PFSK-1 (cell line): ENCODE measurements around the gene FRZB.

Source experiments
- POLR2AphosphoS5 ChIP-seq: IDR thresholded peaks from 2 replicates; pipeline ENCODE4 v1.6.1; 2012; ENCODE audit warnings: low read depth, mild to moderate bottlenecking, control low read depth, low read length, moderate library complexity
- SIN3A ChIP-seq: IDR thresholded peaks from 2 replicates; pipeline ENCODE4 v1.6.1; 2012; ENCODE audit warnings: mild to moderate bottlenecking, low read length, moderate library complexity, borderline replicate concordance; ENCODE audit not compliant: insufficient read depth
- TAF1 ChIP-seq: IDR thresholded peaks from 2 replicates; pipeline ENCODE4 v1.6.1; 2012; ENCODE audit warnings: low read length, control low read depth, borderline replicate concordance; ENCODE audit not compliant: insufficient read depth
- TF ChIP-seq, protein P1 (sequence below), 2 experiments: IDR thresholded peaks; 2 replicates each; pipeline versions ENCODE4 v1.6.1 to v1.8.0; 2011 to 2012; ENCODE audit warnings: low read depth in 2 of 2, low read length in 2 of 2, control low read depth in 1 of 2, inconsistent platforms in 1 of 2, mild to moderate bottlenecking in 1 of 2, moderate library complexity in 1 of 2; ENCODE audit not compliant: insufficient read depth in 1 of 2

DNA sequence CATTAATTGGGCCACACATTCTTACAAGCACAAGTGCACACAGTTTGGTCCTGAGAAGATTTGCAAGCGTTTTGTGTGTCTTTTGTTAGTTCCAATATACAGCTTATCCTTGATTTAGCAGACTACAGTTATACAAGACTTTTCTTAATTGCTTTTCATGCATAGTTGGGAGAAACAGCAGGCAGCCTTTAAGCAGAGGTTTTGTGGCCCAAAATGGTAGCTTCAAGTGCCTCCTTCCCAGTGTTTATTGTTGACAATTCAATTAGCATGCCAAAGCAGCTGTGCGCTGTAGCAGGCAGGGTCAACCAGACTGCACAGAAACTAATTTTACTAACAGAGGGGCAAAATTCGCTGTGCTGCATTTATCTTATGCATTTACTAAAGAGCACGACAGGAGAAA, 47.5 kb downstream of the FRZB start:
- no peak for TF ChIP-seq POLR2AphosphoS5
- TF ChIP-seq, protein P1, sequence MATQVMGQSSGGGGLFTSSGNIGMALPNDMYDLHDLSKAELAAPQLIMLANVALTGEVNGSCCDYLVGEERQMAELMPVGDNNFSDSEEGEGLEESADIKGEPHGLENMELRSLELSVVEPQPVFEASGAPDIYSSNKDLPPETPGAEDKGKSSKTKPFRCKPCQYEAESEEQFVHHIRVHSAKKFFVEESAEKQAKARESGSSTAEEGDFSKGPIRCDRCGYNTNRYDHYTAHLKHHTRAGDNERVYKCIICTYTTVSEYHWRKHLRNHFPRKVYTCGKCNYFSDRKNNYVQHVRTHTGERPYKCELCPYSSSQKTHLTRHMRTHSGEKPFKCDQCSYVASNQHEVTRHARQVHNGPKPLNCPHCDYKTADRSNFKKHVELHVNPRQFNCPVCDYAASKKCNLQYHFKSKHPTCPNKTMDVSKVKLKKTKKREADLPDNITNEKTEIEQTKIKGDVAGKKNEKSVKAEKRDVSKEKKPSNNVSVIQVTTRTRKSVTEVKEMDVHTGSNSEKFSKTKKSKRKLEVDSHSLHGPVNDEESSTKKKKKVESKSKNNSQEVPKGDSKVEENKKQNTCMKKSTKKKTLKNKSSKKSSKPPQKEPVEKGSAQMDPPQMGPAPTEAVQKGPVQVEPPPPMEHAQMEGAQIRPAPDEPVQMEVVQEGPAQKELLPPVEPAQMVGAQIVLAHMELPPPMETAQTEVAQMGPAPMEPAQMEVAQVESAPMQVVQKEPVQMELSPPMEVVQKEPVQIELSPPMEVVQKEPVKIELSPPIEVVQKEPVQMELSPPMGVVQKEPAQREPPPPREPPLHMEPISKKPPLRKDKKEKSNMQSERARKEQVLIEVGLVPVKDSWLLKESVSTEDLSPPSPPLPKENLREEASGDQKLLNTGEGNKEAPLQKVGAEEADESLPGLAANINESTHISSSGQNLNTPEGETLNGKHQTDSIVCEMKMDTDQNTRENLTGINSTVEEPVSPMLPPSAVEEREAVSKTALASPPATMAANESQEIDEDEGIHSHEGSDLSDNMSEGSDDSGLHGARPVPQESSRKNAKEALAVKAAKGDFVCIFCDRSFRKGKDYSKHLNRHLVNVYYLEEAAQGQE (IDR thresholded peaks at IDR 0.05; ENCODE audit: insufficient read depth in 1 of 2, low read depth in 2 of 2, low read length in 2 of 2): no peak
- TF ChIP-seq TAF1: no peak
- no peak for TF ChIP-seq SIN3A
